GM03348 (cell line): Measurements from ENCODE around the gene ZNF134.

Source experiments
- DNase-seq: peaks from one replicate; pipeline ENCODE4 v3.0.0; 2012; ENCODE audit warnings: low spot score

The ZNF134 gene

GRCh38 chr19:57613941-57614743, at the start of gene ZNF134:
Gene ZNF134, plus strand, starts transcription at chr19:57614242. Its CDS starts 5,227 bp downstream, at chr19:57619469.
- peak; percentile 96 for DNase-seq

- DNase-seq, result no peak
Observed at GRCh38 chr19:57566396-57567265, 47.4 kb upstream of the ZNF134 start.

DNA sequence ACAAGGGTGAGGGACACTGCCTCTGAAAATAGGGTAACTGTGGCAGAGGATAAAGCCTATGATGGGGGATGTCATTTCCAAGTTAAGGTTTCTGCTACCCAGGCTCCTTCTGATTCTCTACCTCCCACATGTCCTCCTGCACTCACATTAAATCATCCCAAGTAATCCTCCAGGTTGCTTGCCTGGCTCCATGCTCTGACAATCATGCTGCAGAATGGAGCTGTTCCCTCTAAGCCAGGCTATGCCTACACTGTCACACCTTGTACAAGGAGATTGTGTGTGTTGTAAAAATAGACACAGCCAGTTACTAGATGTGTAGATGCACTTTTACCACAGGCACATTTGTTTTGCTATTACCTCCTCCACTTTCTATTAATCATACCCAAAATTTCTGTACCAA, 43.3 kb upstream of the ZNF134 start:
- no peak for DNase-seq

GRCh38 chr19:57572415-57572947, 41.6 kb upstream of the ZNF134 start:
- DNase-seq, result no peak

DNA sequence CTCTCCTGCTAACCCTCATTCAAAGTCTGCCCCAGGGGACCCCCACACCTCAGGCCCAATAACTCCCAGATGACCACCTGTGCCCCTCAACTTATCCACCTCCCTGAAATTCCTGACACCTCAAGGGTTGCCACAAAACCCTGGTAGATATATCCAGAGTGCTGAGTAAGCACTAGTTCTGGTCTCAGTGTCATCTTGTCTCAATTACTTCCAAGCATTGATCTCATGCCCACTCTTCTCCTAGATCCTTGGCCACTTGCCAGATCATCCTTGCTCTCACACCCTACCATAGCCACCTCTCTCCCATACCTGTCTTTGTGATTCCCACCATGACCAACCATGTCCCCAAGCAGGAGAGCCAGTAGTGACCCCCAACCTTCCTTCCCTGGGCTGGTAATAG, 37.4 kb upstream of the ZNF134 start:
- DNase-seq, result no peak

DNA sequence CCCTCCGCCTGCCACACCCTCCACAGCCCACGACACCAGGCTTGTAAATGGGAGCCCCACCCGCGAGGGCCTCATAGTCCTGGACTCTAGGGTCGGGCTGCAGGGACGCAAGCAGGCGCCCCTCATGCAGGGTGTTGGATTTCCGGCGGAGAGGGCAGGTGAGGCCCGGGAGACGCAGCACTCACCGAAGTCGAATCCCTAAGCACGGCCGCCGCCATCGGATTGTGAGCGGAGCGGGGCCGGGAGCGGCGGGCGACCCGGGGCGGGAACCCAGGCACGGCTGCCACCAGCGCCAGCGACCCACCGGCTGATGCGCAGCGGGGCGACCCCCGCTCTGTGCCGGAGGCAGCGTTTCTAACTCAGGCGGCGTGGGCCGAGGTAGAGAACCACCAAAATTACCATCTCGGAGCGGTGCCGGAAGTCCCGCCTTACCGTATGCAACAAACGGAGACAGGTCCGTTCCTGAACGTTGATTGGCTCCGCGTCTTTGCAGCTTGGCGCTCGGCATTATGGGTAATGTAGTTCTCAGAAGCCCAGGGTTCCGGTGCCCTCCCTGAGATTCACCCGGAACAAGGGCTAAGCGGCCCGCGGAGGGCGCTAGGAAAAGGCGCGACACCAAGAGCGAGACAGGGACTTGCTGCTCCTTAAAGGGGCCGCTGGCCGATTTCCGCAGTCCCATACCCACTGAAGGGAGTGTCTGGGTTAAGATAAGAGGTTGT, 35.4 kb upstream of the ZNF134 start, which contains the start of gene ZNF416:
Gene ZNF416, minus strand, starts transcription at position 425 of the 719 bp plus-strand sequence. Its CDS starts 207 bp downstream, at position 218.
- DNase-seq, result peak; percentile 99

- no peak for DNase-seq
Observed at GRCh38 chr19:57583104-57583520, 30.9 kb upstream of the ZNF134 start.

DNA sequence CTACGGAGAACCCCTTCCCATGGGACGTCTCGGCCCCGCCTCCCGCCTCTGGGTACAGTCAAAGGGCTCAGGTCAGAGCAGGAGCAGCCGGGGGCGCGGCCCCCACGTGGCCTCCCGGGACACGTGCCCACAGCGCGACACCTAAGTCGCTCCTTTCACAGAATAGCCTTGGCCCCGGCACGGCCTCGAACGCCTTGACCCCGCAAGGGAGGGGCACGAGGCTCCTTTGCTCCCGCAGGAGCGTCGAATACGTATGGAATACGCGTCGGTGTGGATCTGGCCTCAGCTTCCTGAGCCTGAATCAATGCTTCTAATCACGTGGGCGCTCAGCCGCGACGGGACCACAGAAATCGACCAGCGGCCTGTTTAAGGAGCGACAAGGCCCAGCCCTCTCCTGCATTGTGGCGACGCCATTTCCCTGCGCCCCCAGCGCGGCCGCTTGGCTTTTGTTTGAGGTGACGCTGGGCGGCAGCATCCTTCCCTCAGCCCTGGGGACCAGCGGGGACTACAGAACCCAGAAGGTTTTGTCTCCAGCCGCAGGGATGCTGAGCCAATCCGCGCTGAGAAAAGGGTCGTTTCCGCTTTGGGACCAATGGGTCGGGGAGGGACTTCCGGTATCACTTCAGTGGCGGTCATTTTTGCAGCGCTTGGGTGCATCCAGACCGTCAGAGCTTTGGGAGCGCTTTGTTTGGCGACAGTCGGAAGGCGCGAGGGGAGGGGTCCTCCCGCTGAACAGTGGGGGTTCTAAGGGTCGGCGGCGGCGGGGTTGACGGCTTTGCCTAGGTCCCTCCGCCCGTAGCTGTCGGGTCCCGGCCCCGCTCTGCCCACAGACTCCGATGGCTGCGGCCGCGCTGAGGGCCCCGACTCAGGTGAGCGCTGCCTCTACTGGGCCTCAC, 30.3 kb upstream of the ZNF134 start, which contains the start of gene ZIK1:
Gene ZIK1, plus strand, starts transcription at position 625 of the 896 bp plus-strand sequence. Its CDS starts 212 bp downstream, at position 837.
- DNase-seq, result peak; percentile 97

- peak; percentile 60 for DNase-seq
Observed at GRCh38 chr19:57587529-57587928, 26.5 kb upstream of the ZNF134 start.

- no peak for DNase-seq
Observed at GRCh38 chr19:57599377-57599760, 14.7 kb upstream of the ZNF134 start.

DNA sequence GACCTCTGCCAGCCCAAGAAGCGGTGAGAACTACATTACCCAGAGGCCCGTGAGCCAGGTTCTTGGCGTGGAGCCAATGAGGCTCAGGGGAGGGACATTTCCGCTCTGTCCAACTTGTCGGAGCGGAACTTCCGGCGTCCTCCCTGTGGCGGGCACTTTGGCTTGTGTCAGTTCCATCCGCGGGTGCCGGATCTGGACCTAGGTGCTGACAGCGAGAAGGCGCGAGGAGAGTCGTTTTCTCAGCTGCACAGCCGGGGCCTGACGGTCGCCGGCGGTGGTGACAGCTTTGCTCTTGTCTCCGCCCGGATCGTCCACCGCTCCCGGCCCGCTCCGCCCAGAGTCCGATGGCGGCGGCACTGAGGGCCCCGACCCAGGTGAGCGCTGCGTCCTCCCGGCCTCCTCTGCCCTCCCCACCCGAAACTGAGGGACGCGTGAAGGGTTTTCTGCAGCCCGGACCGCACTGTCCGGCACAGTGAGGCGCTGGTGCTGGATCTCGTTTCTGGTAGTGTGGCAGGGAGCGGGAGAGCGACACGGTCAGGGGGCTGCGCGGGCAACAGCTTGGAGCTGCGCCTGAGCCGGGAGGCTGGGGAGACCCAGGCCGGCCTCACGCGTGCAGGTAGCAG, 14.2 kb upstream of the ZNF134 start, which contains the start of gene ZNF530:
Gene ZNF530, plus strand, starts transcription at position 125 of the 623 bp plus-strand sequence. CDS start 4,461 bp downstream, outside the sequence.
- DNase-seq, result peak; percentile 95

DNA sequence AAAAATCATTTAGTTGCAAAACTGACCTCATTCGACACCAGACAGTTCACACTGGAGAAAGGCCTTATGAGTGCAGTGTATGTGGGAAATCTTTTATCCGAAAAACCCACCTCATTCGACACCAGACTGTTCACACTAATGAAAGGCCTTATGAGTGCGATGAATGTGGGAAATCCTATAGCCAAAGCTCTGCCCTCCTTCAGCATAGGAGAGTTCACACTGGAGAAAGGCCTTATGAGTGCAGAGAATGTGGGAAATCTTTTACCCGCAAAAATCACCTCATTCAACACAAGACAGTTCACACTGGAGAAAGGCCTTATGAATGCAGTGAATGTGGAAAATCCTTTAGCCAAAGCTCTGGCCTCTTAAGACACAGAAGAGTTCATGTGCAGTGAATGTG, 7.1 kb upstream of the ZNF134 start:
- DNase-seq, result no peak

GRCh38 chr19:57611113-57611512, 2.9 kb upstream of the ZNF134 start:
- DNase-seq, result no peak

DNA sequence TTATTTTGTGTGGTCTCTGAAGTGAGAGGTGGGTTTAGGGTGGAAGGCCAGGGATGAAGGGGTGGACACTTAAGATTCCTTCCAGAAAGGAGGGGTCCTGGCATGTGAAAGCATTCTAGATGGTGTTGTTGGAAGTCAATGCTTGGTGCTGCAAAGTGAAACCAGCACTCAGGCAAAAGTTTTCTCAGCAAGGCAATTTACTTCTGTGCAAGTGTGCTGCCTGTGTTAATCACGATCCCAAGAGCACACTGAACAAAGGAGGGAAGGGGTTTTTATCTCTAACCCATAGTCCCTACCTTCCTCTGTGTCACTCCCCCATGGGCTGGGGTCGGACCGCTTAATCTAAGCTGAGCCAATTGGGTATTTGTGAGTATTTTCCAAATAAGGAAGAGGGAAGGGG, 1.3 kb downstream of the ZNF134 start:
- no peak for DNase-seq

GRCh38 chr19:57620673-57621348, 6.8 kb downstream of the ZNF134 start:
- DNase-seq, result no peak

GRCh38 chr19:57623091-57623490, 9.0 kb downstream of the ZNF134 start:
- DNase-seq, result no peak

GRCh38 chr19:57632987-57633831, 19.2 kb downstream of the ZNF134 start, which contains the start of gene ZNF211:
Gene ZNF211, plus strand, starts transcription at chr19:57633168. Its CDS starts 179 bp downstream, at chr19:57633347.
- DNase-seq, result peak; percentile 99

DNA sequence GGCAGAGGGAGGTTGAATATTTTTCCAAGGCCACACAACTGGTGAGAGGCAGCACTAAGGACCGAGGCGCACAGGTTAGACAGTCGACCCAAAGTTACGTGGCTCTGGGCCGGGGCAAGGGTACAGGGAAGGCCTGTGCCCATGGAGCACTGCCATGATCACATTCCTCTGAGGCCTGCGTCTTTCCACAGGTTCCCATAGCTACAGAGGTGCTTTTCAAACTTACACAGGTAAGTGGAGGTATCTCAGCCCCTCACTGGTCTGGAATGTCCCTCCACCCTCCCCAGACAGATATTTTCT, 19.7 kb downstream of the ZNF134 start:
- DNase-seq, result no peak

GRCh38 chr19:57637379-57637778, 23.3 kb downstream of the ZNF134 start:
- no peak for DNase-seq
